ENCODE data around the gene PXK.

DNA sequence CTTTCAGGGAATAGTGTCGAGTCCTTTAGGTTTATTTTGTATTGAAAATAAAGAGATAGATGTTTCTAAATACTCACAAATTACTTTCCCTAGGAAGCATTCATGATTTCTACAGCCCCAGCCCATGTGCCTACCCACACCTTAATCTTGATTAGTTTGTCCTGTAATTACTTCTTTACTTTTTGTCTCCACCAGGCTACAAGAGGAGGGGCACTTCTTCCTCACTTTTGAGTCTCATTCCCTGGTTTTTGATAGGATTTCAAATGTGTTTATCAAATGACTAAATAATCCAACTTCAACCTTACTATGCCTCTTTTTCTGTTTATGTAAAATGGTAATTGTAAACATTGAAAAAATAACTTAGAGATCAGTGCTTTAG, 1.8 kb downstream of the PXK start:
- TF ChIP-seq, protein P1, sequence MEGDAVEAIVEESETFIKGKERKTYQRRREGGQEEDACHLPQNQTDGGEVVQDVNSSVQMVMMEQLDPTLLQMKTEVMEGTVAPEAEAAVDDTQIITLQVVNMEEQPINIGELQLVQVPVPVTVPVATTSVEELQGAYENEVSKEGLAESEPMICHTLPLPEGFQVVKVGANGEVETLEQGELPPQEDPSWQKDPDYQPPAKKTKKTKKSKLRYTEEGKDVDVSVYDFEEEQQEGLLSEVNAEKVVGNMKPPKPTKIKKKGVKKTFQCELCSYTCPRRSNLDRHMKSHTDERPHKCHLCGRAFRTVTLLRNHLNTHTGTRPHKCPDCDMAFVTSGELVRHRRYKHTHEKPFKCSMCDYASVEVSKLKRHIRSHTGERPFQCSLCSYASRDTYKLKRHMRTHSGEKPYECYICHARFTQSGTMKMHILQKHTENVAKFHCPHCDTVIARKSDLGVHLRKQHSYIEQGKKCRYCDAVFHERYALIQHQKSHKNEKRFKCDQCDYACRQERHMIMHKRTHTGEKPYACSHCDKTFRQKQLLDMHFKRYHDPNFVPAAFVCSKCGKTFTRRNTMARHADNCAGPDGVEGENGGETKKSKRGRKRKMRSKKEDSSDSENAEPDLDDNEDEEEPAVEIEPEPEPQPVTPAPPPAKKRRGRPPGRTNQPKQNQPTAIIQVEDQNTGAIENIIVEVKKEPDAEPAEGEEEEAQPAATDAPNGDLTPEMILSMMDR (IDR thresholded peaks at IDR 0.05; ENCODE audit: poor library complexity), result no peak
- TF ChIP-seq EZH2 (IDR thresholded peaks at IDR 0.05; ENCODE audit: borderline replicate concordance), result no peak

Data from hepatocyte (in vitro differentiated cells).